Calu3 (cell line): Measurements from ENCODE around the gene ZSWIM8. TPM values are rescaled to one million over a fixed set of nuclear protein-coding genes. Genes with fewer than 3 reads are reported as not detected.

Source experiments
- BruUV-seq: library from RNA; stranded (reverse); fragments of 400-500 nt; replicated peaks from 2 replicates; lab custom pipeline; 2021; lab: Mats Ljungman, UMichigan
- CTCF ChIA-PET: fragments of 300-600 bp; sonication (Branson Sonifier 250); formaldehyde crosslinking; loops from one replicate; lab custom pipeline; 2022; ENCODE audit warnings: antibody characterized with exemption; lab: Charles Lee
- DNase-seq: peaks from one replicate; pipeline ENCODE4 v3.0.0; 2022
- H3K27ac Mint-ChIP-seq: one replicate; pipeline ENCODE4 v1.8.0; 2022; ENCODE audit warnings: mixed read lengths; ENCODE audit not compliant: unreplicated experiment
- H3K27me3 Mint-ChIP-seq: one replicate; pipeline ENCODE4 v1.8.0; 2022; ENCODE audit warnings: mixed read lengths; ENCODE audit not compliant: unreplicated experiment
- H3K36me3 Mint-ChIP-seq: one replicate; pipeline ENCODE4 v1.8.0; 2022; ENCODE audit warnings: mild to moderate bottlenecking, moderate library complexity, mixed read lengths; ENCODE audit not compliant: insufficient read depth, unreplicated experiment
- H3K4me1 Mint-ChIP-seq: one replicate; pipeline ENCODE4 v1.8.0; 2022; ENCODE audit warnings: mild to moderate bottlenecking, low read depth, mixed read lengths; ENCODE audit not compliant: unreplicated experiment
- H3K4me3 Mint-ChIP-seq: one replicate; pipeline ENCODE4 v1.8.0; 2022; ENCODE audit warnings: mild to moderate bottlenecking, low read depth, moderate library complexity, mixed read lengths; ENCODE audit not compliant: unreplicated experiment
- H3K9me3 Mint-ChIP-seq: one replicate; pipeline ENCODE4 v1.8.0; 2022; ENCODE audit warnings: low read depth, mixed read lengths; ENCODE audit not compliant: unreplicated experiment
- intact Hi-C: fragments of 100-400 bp; cut with micrococcal nuclease; formaldehyde crosslinking; loops from one replicate; pipeline ENCODE4 v1.10.0; 2022; ENCODE audit not compliant: unreplicated experiment
- total RNA-seq: library from RNA; stranded (reverse); gene quantifications from 2 replicates; pipeline ENCODE4 v1.2.3, GENCODE V29; 2022
- TF ChIP-seq, protein P1 (sequence below): fragments of 200-600 bp; IDR thresholded peaks from one replicate; pipeline ENCODE4 v1.8.0; 2022; ENCODE audit warnings: antibody characterized with exemption; ENCODE audit not compliant: unreplicated experiment

ZSWIM8 gene
- total RNA-seq, 1 experiment from 2014 or later: 59.9 TPM

DNA sequence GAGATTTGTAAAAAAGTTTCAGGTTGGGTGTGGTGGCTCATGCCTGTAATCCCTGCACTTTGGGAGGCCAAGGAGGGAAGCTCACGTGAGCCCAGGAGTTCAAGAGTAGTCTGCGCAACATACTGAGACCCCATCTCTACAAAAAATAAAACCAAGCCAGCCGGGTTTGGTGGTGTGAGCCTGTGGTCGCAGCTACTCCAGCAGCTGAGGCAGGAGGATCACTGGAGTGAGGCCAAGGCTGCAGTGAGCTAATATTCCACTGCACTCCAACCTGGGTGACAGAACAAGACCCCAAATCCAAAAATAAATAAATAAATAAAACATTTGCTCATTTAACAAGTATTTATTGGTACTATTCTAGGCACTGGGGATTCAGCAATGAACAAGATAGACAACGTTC is 5.1 kb upstream of the ZSWIM8 start:
- TF ChIP-seq, protein P1, sequence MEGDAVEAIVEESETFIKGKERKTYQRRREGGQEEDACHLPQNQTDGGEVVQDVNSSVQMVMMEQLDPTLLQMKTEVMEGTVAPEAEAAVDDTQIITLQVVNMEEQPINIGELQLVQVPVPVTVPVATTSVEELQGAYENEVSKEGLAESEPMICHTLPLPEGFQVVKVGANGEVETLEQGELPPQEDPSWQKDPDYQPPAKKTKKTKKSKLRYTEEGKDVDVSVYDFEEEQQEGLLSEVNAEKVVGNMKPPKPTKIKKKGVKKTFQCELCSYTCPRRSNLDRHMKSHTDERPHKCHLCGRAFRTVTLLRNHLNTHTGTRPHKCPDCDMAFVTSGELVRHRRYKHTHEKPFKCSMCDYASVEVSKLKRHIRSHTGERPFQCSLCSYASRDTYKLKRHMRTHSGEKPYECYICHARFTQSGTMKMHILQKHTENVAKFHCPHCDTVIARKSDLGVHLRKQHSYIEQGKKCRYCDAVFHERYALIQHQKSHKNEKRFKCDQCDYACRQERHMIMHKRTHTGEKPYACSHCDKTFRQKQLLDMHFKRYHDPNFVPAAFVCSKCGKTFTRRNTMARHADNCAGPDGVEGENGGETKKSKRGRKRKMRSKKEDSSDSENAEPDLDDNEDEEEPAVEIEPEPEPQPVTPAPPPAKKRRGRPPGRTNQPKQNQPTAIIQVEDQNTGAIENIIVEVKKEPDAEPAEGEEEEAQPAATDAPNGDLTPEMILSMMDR: no peak
- no peaks in the 10 kb centered on the region for H3K27me3 Mint-ChIP-seq
- peak overlapping the region; percentile 93 for H3K4me3 Mint-ChIP-seq
- peak overlapping the region; percentile 27 for H3K27ac Mint-ChIP-seq
- no peaks in the 10 kb centered on the region for H3K9me3 Mint-ChIP-seq
- CTCF ChIA-PET: no interaction called here
- BruUV-seq: no TSS peak
- intact Hi-C loops: no loop called here
- H3K4me1 Mint-ChIP-seq: peaks cover 31% of the 10 kb centered on the region
- H3K36me3 Mint-ChIP-seq: peaks cover 52% of the 10 kb centered on the region
- DNase-seq: no peak

- Mint-ChIP-seq H3K36me3 (peaks cover 59% of the 10 kb centered on the region), H3K27ac (peak overlapping the region; percentile 92), H3K4me3 (peak overlapping the region; percentile 93), H3K4me1 (peaks cover 28% of the 10 kb centered on the region), H3K27me3 (no peaks in the 10 kb centered on the region), H3K9me3 (no peaks in the 10 kb centered on the region)
- CTCF ChIA-PET: interaction anchor here (1.3 to 1.7 kb wide), 3 partner anchors 8 to 161 kb away, joined by 3 to 14 read pairs (median 3); a partner anchor contains a TSS
- intact Hi-C loops: no loop called here
- no TSS peak for BruUV-seq
- TF ChIP-seq, protein P1: no peak
- no peak for DNase-seq
These were observed 4.4 kb upstream of the ZSWIM8 start for GRCh38 chr10:73780966-73781365.

DNA sequence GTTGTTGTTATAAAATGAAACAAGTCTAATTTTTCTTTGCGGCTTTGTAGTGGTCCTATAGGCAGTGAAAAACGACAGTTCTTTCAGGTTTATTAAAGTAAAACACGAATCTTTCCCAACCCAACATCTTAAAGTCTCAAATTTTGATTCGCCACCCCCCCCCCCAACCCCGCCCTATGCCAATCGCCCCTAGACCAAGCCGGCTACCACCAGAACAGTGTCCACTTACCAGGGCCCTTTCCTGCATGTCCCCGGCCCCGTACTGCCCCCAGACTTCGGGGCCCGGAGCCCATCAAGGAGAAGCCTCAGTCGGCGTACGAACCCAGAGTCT is 3.9 kb upstream of the ZSWIM8 start:
- TF ChIP-seq, protein P1: no peak
- Mint-ChIP-seq H3K27me3 (no peaks in the 10 kb centered on the region), H3K36me3 (peaks cover 64% of the 10 kb centered on the region), H3K4me3 (peak overlapping the region; percentile 93), H3K9me3 (no peaks in the 10 kb centered on the region), H3K27ac (peak overlapping the region; percentile 92), H3K4me1 (peaks cover 34% of the 10 kb centered on the region)
- intact Hi-C loops: no loop called here
- no peak for DNase-seq
- CTCF ChIA-PET: interaction anchor here (0.5 to 1.7 kb wide), 5 partner anchors 9 to 161 kb away, joined by 3 to 14 read pairs (median 3); a partner anchor contains a TSS
- no TSS peak for BruUV-seq

DNA sequence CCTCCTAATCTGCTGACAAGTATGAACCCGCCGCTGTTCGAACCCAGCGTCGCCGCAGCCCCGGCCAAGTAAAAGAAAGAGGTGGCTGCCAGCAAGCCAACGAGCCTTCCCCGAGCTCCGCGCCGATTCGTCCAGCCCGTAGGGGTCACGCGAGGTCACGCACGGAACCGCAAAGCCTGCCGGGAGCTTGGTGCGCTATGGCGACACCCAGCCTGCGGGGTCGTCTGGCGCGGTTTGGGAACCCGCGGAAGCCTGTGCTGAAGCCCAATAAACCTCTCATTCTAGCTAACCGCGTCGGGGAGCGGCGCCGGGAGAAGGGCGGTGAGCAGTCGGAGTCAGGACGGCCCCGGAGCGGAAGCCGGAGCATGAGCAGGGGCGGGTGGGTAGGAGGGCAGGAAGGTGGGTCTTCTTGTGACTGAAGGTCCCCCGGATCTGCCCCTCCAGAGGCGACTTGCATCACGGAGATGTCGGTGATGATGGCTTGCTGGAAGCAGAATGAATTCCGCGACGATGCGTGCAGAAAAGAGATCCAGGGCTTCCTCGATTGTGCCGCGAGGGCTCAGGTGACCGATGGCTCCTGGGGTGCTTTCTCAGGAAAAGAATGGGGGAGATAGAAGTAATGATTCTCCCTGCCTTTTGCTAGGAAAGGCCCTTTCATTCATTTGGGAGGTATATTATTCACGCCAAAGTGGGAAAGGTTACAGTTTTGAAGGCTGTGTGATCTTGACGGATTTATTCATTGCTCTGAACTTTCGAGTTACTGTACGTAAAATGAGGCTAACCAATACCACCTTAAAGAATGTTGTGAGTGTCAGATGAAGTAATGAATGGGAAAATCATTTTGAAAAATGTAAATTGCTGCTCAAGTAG is 3.3 kb upstream of the ZSWIM8 start, which contains the start of gene CHCHD1:
CHCHD1 (plus strand) TSS at position 170 of the 870 bp plus-strand sequence; CDS start at position 198, 28 bp downstream.
- TF ChIP-seq, protein P1: no peak
- Mint-ChIP-seq H3K36me3 (peaks cover 60% of the 10 kb centered on the region), H3K9me3 (no peaks in the 10 kb centered on the region), H3K27ac (peak within 1 kb of the TSS; percentile 92), H3K4me1 (peaks cover 36% of the 10 kb centered on the region), H3K27me3 (no peaks in the 10 kb centered on the region), H3K4me3 (peak within 1 kb of the TSS; percentile 93)
- CTCF ChIA-PET: interaction anchor here (0.5 to 1.7 kb wide), 7 partner anchors 9 to 356 kb away, joined by 3 to 16 read pairs (median 4); a partner anchor contains a TSS
- DNase-seq: peak; percentile 97
- BruUV-seq: no TSS peak
- intact Hi-C loops: no loop called here
